GM10266 (cell line): Measurements from ENCODE around the gene ZBTB20.
A peak's percentile ranks its signal among the peaks of the same experiment; 100 is the strongest.

Experiments
- DNase-seq: peaks from one replicate; pipeline ENCODE4 v3.0.0; 2012; ENCODE audit errors: extremely low spot score
- TF ChIP-seq, protein P1 (sequence below): IDR thresholded peaks from 2 replicates; pipeline ENCODE4 v1.5.1; 2012; ENCODE audit warnings: mild to moderate bottlenecking, low read depth; ENCODE audit not compliant: control insufficient read depth, insufficient read depth; ENCODE audit errors: missing control alignments

Gene ZBTB20

DNA sequence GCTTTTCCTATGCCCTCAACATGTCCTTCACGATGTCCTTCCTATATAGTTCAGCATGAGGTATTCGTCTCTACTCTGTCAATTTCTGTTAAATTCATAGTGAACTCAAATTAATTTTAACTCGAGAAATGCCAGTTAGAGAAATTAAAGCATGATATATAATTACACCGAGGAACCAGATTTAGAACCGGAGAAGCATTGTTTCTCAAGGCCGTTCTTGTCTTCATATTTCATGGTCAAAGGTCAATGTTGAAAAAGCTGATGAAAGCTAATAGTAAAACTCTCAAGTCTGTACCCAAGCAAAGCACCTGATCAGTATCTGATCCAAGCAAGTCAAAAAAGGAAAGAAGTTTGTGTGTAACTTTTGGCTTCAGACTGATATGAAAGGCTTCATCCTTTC is 163.8 kb downstream of the ZBTB20 start:
- no peak for DNase-seq
- TF ChIP-seq, protein P1, sequence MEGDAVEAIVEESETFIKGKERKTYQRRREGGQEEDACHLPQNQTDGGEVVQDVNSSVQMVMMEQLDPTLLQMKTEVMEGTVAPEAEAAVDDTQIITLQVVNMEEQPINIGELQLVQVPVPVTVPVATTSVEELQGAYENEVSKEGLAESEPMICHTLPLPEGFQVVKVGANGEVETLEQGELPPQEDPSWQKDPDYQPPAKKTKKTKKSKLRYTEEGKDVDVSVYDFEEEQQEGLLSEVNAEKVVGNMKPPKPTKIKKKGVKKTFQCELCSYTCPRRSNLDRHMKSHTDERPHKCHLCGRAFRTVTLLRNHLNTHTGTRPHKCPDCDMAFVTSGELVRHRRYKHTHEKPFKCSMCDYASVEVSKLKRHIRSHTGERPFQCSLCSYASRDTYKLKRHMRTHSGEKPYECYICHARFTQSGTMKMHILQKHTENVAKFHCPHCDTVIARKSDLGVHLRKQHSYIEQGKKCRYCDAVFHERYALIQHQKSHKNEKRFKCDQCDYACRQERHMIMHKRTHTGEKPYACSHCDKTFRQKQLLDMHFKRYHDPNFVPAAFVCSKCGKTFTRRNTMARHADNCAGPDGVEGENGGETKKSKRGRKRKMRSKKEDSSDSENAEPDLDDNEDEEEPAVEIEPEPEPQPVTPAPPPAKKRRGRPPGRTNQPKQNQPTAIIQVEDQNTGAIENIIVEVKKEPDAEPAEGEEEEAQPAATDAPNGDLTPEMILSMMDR: no peak

- DNase-seq: peak; percentile 17
- TF ChIP-seq, protein P1: no peak
Measured at GRCh38 chr3:114974387-114974786, 172.7 kb downstream of the ZBTB20 start.

DNA sequence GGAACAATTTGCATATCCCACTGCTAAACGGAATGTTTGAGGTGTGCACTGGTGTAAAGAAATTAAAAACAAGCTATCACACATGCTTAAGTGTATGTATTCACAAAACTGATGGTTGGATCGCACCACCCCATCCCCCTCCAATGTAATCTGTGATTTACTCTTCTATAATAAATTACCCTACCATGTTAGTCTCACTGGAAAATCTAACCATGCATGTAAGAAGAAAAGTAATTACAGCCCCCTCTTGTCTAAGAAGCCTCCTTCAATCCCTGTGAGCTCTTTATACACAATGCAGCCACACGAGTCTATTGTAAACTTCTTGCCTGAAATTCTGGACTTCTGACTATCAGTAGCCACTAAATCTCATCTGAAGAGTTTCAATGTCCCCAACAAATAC is 173.6 kb downstream of the ZBTB20 start:
- TF ChIP-seq, protein P1: no peak
- no peak for DNase-seq

- no peak for DNase-seq
- TF ChIP-seq, protein P1: no peak
Measured at GRCh38 chr3:114967168-114967567, 179.9 kb downstream of the ZBTB20 start.

- TF ChIP-seq, protein P1: no peak
Measured at GRCh38 chr3:114962189-114962588, 184.9 kb downstream of the ZBTB20 start.

DNA sequence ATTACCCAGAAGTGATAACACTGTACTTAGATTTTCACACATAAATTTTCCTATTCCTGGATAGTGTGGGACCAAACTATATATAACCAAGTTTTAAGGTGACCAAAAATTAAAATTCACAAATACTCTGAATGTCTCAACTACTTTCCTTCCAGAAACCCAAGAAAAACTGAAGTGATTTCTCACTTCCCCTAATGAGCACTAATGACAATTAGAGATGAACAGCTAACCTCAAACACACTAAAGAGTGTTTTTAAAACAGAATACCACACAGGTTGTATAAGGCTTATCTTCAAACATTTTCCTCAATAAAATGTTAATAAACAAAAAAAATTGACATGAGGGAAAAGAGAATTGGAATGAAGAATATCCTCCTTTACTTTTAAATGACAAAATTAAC is 188.2 kb downstream of the ZBTB20 start:
- TF ChIP-seq, protein P1: no peak
- DNase-seq: peak; percentile 7

More at GRCh38 chr3:114962189-114962588, 184.9 kb downstream of the ZBTB20 start:
- no peak for DNase-seq

- DNase-seq: no peak
- TF ChIP-seq, protein P1: no peak
Measured at GRCh38 chr3:114953800-114954199, 193.3 kb downstream of the ZBTB20 start.
